Central memory CD8-positive, alpha-beta T cell (primary cell): Measurements from ENCODE around the gene OXA1L.
"Not testable (repeated sequence)": the region's sequence is repeated elsewhere in the genome, so short reads cannot be mapped to it uniquely, and the experiment has no call there.

Source experiments
- ATAC-seq: fragments of 150-1000 bp; cut with Tn5 transposase; replicated peaks from 2 replicates; pipeline ENCODE4 v1.10.0; 2022; ENCODE audit warnings: mild to moderate bottlenecking, moderate FRiP score, moderate number of reproducible peaks; ENCODE audit not compliant: poor library complexity, severe bottlenecking; ENCODE audit errors: extremely low read depth
- DNase-seq, 2 donors: peaks; one replicate each; pipeline ENCODE4 v3.0.0; 2021; ENCODE audit warnings: low spot score in 2 of 2
- H3K27ac Mint-ChIP-seq: one replicate; pipeline ENCODE4 v1.8.0; 2022; ENCODE audit warnings: low read depth, mild to moderate bottlenecking, moderate library complexity, mixed read lengths
- H3K27me3 Mint-ChIP-seq: one replicate; pipeline ENCODE4 v1.8.0; 2022; ENCODE audit warnings: mixed read lengths
- H3K36me3 Mint-ChIP-seq: one replicate; pipeline ENCODE4 v1.8.0; 2022; ENCODE audit warnings: mild to moderate bottlenecking, moderate library complexity, mixed read lengths; ENCODE audit not compliant: insufficient read depth
- H3K4me1 Mint-ChIP-seq: one replicate; pipeline ENCODE4 v1.8.0; 2022; ENCODE audit warnings: mixed read lengths
- H3K4me3 Mint-ChIP-seq: one replicate; pipeline ENCODE4 v1.8.0; 2022; ENCODE audit warnings: mild to moderate bottlenecking, moderate library complexity, mixed read lengths
- H3K9me3 Mint-ChIP-seq: one replicate; pipeline ENCODE4 v1.8.0; 2022; ENCODE audit warnings: mixed read lengths

The OXA1L gene

GRCh38 chr14:22793550-22793949 is 27.1 kb downstream of the OXA1L start:
- peaks cover 49% of the 10 kb centered on the region for H3K27me3 Mint-ChIP-seq
- H3K4me1 Mint-ChIP-seq, ATAC-seq, DNase-seq, H3K27ac Mint-ChIP-seq, H3K4me3 Mint-ChIP-seq, H3K36me3 Mint-ChIP-seq, H3K9me3 Mint-ChIP-seq: not testable (repeated sequence)

DNA sequence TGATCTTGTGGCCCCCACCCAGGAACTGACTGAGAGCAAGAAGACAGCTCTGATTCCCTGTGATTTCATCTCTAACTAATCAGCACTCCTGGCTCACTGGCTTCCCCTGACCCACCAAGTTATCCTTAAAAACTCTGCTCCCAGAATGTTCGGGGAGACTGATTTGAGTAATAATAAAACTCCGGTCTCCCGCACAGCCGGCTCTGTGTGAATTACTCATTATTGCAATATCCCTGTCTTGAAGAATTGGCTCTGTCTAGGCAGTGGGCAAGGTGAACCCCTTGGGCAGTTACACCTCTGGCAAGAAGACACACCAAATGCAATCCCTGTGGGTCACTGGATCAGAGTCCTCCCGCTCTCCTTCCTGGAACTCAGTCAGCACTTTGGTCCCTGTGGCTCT is 27.5 kb downstream of the OXA1L start:
- Mint-ChIP-seq H3K9me3 (no peaks in the 10 kb centered on the region), H3K4me1 (no peaks in the 10 kb centered on the region), H3K4me3 (no peak overlapping the region), H3K27me3 (peaks cover 53% of the 10 kb centered on the region), H3K36me3 (no peaks in the 10 kb centered on the region), H3K27ac (no peak overlapping the region)
- DNase-seq (no peak), ATAC-seq (no peak)

- DNase-seq (no peak), ATAC-seq (no peak)
- no peak overlapping the region for H3K4me3 Mint-ChIP-seq
- peaks cover 59% of the 10 kb centered on the region for H3K27me3 Mint-ChIP-seq
- no peak overlapping the region for H3K27ac Mint-ChIP-seq
- no peaks in the 10 kb centered on the region for H3K4me1 Mint-ChIP-seq
- no peaks in the 10 kb centered on the region for H3K9me3 Mint-ChIP-seq
- H3K36me3 Mint-ChIP-seq: no peaks in the 10 kb centered on the region
Measured at GRCh38 chr14:22794551-22794951, 28.1 kb downstream of the OXA1L start.

DNA sequence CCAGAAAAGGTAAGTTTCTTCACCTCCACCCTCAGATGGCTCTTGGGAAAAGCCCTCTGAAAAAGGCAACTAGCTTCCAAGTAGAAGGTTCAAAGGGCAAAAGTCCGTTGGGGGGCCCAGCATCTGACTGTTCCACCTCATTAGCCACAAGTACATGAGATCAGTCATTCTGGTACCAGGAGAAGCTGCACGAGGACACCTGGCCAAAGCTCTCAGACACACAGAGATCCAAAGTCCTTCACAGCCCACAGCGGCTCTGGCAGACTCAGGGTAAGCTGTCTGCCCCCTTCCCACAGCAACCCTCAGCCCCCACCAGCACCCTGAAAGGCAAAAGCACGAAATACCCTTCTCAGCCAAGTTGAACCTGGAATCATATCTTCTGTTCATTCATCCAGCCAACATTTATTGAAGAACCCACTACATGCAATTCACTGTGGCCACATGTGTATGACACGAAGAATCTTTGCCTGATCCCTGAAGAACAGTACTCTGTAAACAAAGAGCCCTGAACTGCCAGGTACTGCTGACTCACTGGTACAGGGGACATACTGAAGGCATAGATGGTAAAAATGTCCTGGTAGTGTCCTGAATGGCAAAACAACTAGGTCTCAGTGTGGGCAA is 29.7 kb downstream of the OXA1L start:
- H3K36me3 Mint-ChIP-seq: no peaks in the 10 kb centered on the region
- DNase-seq: no peak
- H3K4me1 Mint-ChIP-seq: no peaks in the 10 kb centered on the region
- H3K9me3 Mint-ChIP-seq: no peaks in the 10 kb centered on the region
- H3K27ac Mint-ChIP-seq: no peak overlapping the region
- ATAC-seq: no peak
- peaks cover 76% of the 10 kb centered on the region for H3K27me3 Mint-ChIP-seq
- H3K4me3 Mint-ChIP-seq: no peak overlapping the region

GRCh38 chr14:22797017-22797917 is 30.8 kb downstream of the OXA1L start:
- Mint-ChIP-seq H3K27me3 (peaks cover 86% of the 10 kb centered on the region), H3K27ac (no peak overlapping the region), H3K9me3 (no peaks in the 10 kb centered on the region), H3K4me1 (no peaks in the 10 kb centered on the region), H3K4me3 (no peak overlapping the region), H3K36me3 (no peaks in the 10 kb centered on the region)
- ATAC-seq: no peak
- no peak for DNase-seq

DNA sequence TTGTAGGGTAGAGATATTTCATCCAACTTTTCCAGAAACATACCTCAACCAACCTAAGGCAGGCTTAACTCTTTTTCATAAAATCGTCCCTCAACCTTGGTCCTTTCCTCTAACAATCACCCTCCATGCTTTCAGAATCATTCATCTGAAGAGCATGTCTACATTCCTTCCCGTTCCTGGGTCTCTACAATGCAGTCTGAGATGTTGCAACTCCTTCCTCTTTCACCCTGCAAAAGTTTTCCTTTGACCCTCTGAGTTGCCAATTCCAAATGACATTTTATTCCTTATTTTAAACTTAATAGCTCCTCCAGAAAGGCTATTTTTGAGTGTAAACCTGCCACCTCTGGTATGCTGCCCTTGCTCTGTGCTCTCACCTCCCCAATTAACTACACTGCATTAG is 32.0 kb downstream of the OXA1L start:
- H3K27me3 Mint-ChIP-seq: peaks cover 99% of the 10 kb centered on the region
- no peaks in the 10 kb centered on the region for H3K9me3 Mint-ChIP-seq
- DNase-seq: no peak
- no peak overlapping the region for H3K27ac Mint-ChIP-seq
- no peaks in the 10 kb centered on the region for H3K4me1 Mint-ChIP-seq
- H3K4me3 Mint-ChIP-seq: no peak overlapping the region
- H3K36me3 Mint-ChIP-seq: no peaks in the 10 kb centered on the region
- no peak for ATAC-seq

GRCh38 chr14:22800346-22800745 is 33.9 kb downstream of the OXA1L start:
- no peaks in the 10 kb centered on the region for H3K9me3 Mint-ChIP-seq
- ATAC-seq (no peak), DNase-seq (no peak)
- H3K36me3 Mint-ChIP-seq: no peaks in the 10 kb centered on the region
- no peak overlapping the region for H3K27ac Mint-ChIP-seq
- no peak overlapping the region for H3K4me3 Mint-ChIP-seq
- peaks cover 99% of the 10 kb centered on the region for H3K27me3 Mint-ChIP-seq
- no peaks in the 10 kb centered on the region for H3K4me1 Mint-ChIP-seq

DNA sequence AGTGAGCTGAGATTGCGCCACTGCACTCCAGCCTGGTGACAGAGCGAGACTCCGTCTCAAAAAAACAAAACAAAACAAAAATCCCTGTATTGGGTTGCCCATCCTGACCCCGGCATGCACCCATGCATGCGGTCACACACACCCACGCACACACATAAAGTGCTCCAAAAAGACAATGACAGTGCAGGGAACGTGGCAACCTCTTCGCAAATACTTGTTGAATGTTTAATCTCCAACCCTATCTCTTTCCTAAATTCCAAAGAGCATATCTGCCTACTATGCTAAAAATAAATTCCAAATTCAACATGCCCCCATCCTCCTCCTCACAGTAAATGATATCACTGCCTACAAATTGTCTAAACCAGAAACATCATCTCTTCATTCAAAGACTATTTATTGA is 35.2 kb downstream of the OXA1L start:
- DNase-seq (no peak), ATAC-seq (no peak)
- Mint-ChIP-seq H3K27ac (no peak overlapping the region), H3K9me3 (no peaks in the 10 kb centered on the region), H3K4me1 (no peaks in the 10 kb centered on the region), H3K4me3 (no peak overlapping the region), H3K36me3 (no peaks in the 10 kb centered on the region), H3K27me3 (peaks cover 90% of the 10 kb centered on the region)

GRCh38 chr14:22802860-22803686 is 36.6 kb downstream of the OXA1L start:
- H3K4me1 Mint-ChIP-seq: no peaks in the 10 kb centered on the region
- H3K27ac Mint-ChIP-seq: no peak overlapping the region
- H3K27me3 Mint-ChIP-seq: peaks cover 78% of the 10 kb centered on the region
- H3K4me3 Mint-ChIP-seq: no peak overlapping the region
- ATAC-seq (no peak), DNase-seq (no peak)
- no peaks in the 10 kb centered on the region for H3K36me3 Mint-ChIP-seq
- H3K9me3 Mint-ChIP-seq: no peaks in the 10 kb centered on the region

GRCh38 chr14:22803687-22803974 is 37.1 kb downstream of the OXA1L start:
- no peak for ATAC-seq
- Mint-ChIP-seq H3K27ac (no peak overlapping the region), H3K4me3 (no peak overlapping the region), H3K27me3 (peaks cover 72% of the 10 kb centered on the region), H3K36me3 (no peaks in the 10 kb centered on the region), H3K9me3 (no peaks in the 10 kb centered on the region), H3K4me1 (no peaks in the 10 kb centered on the region)
- DNase-seq: no peak

DNA sequence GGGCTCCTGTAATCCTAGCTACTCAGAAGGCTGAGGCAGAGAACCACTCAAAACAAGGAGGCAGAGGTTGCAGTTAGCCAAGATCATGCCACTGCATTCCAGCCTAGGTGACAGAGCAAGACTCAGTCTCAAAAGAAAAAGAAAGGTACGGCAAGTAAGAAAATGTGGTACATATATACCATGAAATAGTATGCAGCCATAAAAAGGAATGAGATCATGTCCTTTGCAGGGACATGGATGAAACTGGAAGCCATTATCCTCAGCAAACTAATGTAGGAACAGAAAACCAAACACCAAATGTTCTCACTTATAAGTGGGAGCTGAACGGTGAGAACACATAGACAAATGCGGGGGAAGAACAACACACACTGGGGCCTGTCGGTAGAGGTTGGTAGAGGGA is 38.7 kb downstream of the OXA1L start:
- H3K9me3 Mint-ChIP-seq, H3K36me3 Mint-ChIP-seq, H3K27ac Mint-ChIP-seq, H3K4me1 Mint-ChIP-seq, ATAC-seq, DNase-seq, H3K4me3 Mint-ChIP-seq: not testable (repeated sequence)
- peaks cover 56% of the 10 kb centered on the region for H3K27me3 Mint-ChIP-seq

- no peak overlapping the region for H3K27ac Mint-ChIP-seq
- no peaks in the 10 kb centered on the region for H3K36me3 Mint-ChIP-seq
- H3K27me3 Mint-ChIP-seq: peaks cover 33% of the 10 kb centered on the region
- H3K4me1 Mint-ChIP-seq: no peaks in the 10 kb centered on the region
- ATAC-seq: no peak
- H3K4me3 Mint-ChIP-seq: no peak overlapping the region
- H3K9me3 Mint-ChIP-seq: no peaks in the 10 kb centered on the region
- no peak for DNase-seq
Measured at GRCh38 chr14:22807432-22808087, 41.1 kb downstream of the OXA1L start.
